Measurements from ENCODE around the gene SYNGR2.

DNA sequence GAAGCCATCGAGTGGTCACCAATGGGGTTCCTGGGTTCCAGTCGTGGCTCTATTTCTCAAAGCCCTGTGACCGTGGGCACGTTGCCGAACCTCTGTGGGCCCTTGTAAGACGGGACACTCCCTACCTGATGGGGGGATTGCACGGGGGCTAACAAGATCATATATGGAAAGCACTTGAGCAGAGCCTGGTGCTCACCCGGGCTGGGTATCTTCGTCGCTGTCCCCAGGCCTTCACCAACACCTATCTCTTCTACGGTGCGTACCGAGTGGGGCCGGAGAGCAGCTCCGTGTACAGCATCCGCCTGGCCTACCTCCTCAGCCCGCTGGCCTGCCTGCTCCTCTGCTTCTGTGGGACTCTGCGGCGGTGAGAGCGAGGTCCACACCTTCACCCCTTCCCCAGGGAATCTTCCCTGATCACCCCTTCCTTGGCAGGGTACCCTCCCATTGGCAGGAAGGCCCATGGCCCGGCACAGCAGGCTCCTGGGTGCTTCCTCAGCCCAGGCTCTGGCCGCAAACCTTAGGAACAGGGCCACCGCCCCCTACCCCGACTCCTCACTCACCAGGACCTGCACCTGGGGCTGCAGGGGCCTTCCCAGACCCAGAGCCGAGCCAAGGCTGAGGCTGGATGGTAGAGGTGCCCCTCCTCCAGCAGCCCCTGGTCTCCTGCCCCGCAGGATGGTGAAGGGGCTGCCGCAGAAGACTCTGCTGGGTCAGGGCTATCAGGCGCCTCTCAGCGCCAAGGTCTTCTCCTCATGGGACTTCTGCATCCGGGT is 35.0 kb upstream of the SYNGR2 start:
- TF ChIP-seq EZH2 (IDR thresholded peaks at IDR 0.05; ENCODE audit: borderline replicate concordance, insufficient read depth, low read depth, low read length, poor library complexity, severe bottlenecking) = no peak
- TF ChIP-seq, protein P1, sequence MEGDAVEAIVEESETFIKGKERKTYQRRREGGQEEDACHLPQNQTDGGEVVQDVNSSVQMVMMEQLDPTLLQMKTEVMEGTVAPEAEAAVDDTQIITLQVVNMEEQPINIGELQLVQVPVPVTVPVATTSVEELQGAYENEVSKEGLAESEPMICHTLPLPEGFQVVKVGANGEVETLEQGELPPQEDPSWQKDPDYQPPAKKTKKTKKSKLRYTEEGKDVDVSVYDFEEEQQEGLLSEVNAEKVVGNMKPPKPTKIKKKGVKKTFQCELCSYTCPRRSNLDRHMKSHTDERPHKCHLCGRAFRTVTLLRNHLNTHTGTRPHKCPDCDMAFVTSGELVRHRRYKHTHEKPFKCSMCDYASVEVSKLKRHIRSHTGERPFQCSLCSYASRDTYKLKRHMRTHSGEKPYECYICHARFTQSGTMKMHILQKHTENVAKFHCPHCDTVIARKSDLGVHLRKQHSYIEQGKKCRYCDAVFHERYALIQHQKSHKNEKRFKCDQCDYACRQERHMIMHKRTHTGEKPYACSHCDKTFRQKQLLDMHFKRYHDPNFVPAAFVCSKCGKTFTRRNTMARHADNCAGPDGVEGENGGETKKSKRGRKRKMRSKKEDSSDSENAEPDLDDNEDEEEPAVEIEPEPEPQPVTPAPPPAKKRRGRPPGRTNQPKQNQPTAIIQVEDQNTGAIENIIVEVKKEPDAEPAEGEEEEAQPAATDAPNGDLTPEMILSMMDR (IDR thresholded peaks at IDR 0.05) = no peak

All from B cell (primary cell).